IPS-15b (cell line): Measurements from ENCODE around the gene NFKBIA.
A peak's percentile ranks its signal among the peaks of the same experiment; 100 is the strongest.

Experiments
- H3K27me3 ChIP-seq: one replicate; pipeline ENCODE4 v1.6.1; 2013; ENCODE audit warnings: low read length; ENCODE audit not compliant: control insufficient read depth, insufficient read depth
- H3K36me3 ChIP-seq: one replicate; pipeline ENCODE4 v1.6.1; 2013; ENCODE audit warnings: low read length; ENCODE audit not compliant: control insufficient read depth, insufficient read depth
- H3K4me1 ChIP-seq: one replicate; pipeline ENCODE4 v1.6.1; 2013; ENCODE audit warnings: mild to moderate bottlenecking, low read length; ENCODE audit not compliant: control insufficient read depth, insufficient read depth
- H3K4me3 ChIP-seq: one replicate; pipeline ENCODE4 v1.5.1; 2013; ENCODE audit warnings: low read depth, low read length
- H3K9ac ChIP-seq: one replicate; pipeline ENCODE4 v1.6.1; 2013; ENCODE audit warnings: low read depth, mild to moderate bottlenecking, low read length
- H3K9me3 ChIP-seq: one replicate; pipeline ENCODE4 v1.6.1; 2013; ENCODE audit warnings: mild to moderate bottlenecking, low read length; ENCODE audit not compliant: control insufficient read depth, insufficient read depth

NFKBIA gene

GRCh38 chr14:35406506-35407305, 2.2 kb upstream of the NFKBIA start:
- H3K4me1 ChIP-seq, result peaks cover 15% of the 10 kb centered on the region
- no peak overlapping the region for H3K4me3 ChIP-seq
- H3K9me3 ChIP-seq, result no peaks in the 10 kb centered on the region
- H3K27me3 ChIP-seq, result no peaks in the 10 kb centered on the region
- H3K9ac ChIP-seq, result no peak overlapping the region
- H3K36me3 ChIP-seq, result peaks cover 16% of the 10 kb centered on the region

GRCh38 chr14:35406090-35406489, 1.5 kb upstream of the NFKBIA start:
- Histone ChIP-seq H3K4me3 (no peak overlapping the region), H3K36me3 (peaks cover 21% of the 10 kb centered on the region), H3K9me3 (no peaks in the 10 kb centered on the region), H3K27me3 (no peaks in the 10 kb centered on the region), H3K4me1 (peaks cover 15% of the 10 kb centered on the region), H3K9ac (no peak overlapping the region)

DNA sequence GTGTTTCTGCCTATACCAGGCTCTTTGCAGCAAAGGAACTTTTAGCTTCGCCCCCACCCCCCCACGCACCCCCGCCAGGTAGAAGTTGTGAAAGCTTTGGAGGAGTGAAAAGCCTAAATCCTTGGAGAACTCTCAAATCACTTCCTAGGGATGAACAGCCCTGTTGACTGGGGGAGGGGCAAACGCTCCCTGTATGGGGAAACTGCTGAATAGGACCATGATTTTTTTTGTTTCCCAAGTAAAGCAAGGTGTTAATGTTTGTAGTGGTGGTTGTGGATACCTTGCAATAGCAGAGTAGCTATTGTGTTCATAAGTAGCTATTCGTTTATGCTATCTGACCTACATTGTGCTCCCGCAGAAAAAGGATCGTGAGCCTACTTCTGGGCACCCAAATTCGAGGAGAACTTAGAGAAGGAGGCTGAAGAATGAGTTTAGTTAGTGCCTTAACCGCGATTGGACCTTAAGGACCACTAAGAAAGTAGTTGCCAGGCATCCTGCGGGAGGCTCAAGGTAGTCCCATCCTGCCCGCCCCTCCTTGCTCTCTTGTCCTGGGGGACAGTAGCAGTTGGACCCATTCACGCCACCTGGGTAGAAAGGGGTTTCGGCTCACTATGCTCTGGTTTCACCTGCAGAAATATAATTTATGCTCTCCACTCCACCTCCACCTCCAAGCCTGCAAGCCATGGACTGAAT, 901 bp upstream of the NFKBIA start:
- Histone ChIP-seq H3K9me3 (no peaks in the 10 kb centered on the region), H3K4me1 (peaks cover 15% of the 10 kb centered on the region), H3K4me3 (peak overlapping the region; percentile 65), H3K27me3 (no peaks in the 10 kb centered on the region), H3K36me3 (peaks cover 25% of the 10 kb centered on the region), H3K9ac (peak overlapping the region; percentile 77)

DNA sequence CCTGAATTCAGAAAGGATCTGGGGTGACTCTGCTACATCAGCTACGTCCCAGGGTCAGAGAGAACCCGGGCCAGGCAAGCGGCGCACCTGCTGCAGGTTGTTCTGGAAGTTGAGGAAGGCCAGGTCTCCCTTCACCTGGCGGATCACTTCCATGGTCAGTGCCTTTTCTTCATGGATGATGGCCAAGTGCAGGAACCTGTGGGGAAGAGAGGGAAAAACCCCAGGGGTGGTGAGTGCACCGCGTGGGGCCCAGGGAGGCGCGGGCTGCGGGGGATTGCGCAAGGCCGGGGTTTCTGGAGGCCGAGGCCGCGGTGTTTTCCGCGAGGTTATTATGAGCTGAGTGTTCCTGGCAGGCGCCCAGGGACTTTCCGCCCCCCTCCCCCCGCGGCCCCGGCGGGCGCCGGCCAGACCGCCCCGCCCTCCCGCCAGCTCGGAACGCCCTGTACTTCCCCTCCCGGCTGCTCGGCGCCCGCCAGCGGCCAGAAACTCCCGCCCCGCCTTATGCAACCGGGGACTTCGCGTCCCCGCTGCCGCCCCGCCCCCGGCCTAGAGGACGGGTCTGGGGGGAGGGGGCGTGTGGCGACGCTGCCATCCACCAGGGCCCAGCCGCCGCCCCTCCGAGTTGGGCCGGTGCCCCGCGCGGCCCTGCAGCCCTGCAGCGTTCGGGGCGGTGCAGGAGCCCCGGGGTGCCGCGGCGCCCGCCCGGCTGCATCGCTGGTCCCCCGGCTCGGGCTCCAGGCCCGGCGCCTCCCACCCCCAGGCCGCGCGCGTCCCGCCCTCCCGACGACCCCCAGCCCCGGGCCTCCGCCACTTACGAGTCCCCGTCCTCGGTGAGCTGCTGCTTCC, 723 bp downstream of the NFKBIA start:
- H3K9ac ChIP-seq, result peak overlapping the region; percentile 82
- peaks cover 15% of the 10 kb centered on the region for H3K4me1 ChIP-seq
- peaks cover 25% of the 10 kb centered on the region for H3K36me3 ChIP-seq
- H3K4me3 ChIP-seq, result peak overlapping the region; percentile 65
- H3K27me3 ChIP-seq, result no peaks in the 10 kb centered on the region
- no peaks in the 10 kb centered on the region for H3K9me3 ChIP-seq

GRCh38 chr14:35403114-35403602, 1.4 kb downstream of the NFKBIA start:
- Histone ChIP-seq H3K4me1 (peaks cover 18% of the 10 kb centered on the region), H3K4me3 (peak overlapping the region; percentile 63), H3K9ac (peak overlapping the region; percentile 74), H3K27me3 (no peaks in the 10 kb centered on the region), H3K9me3 (no peaks in the 10 kb centered on the region), H3K36me3 (peaks cover 25% of the 10 kb centered on the region)

DNA sequence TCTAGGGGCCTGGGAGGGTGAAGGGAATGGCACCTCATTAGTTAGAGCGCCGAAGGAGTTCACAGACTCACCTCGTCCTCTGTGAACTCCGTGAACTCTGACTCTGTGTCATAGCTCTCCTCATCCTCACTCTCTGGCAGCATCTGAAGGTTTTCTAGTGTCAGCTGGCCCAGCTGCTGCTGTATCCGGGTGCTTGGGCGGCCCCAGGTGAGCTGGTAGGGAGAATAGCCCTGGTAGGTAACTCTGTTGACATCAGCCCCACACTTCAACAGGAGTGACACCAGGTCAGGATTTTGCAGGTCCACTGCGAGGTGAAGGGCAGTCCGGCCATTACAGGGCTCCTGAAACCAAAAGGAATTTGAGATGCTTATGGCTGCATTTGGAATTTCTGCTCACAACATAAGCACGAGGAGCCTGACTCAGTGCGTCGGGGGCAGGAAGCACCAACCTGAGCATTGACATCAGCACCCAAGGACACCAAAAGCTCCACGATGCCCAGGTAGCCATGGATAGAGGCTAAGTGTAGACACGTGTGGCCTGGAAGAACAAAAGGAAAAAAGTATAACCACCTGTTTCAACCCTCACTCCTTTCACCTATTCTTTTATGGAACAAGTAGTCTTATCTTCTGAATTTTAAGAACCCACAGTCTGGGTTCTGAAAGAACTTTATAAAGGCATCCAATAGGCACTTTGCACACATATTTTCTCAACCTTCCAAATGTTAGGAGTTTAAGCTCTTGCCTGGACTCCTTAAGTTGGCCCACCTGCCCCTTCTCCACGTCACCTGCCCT, 2.0 kb downstream of the NFKBIA start:
- no peaks in the 10 kb centered on the region for H3K9me3 ChIP-seq
- H3K4me1 ChIP-seq, result peaks cover 22% of the 10 kb centered on the region
- H3K4me3 ChIP-seq, result peak overlapping the region; percentile 63
- no peaks in the 10 kb centered on the region for H3K27me3 ChIP-seq
- H3K9ac ChIP-seq, result no peak overlapping the region
- peaks cover 25% of the 10 kb centered on the region for H3K36me3 ChIP-seq

DNA sequence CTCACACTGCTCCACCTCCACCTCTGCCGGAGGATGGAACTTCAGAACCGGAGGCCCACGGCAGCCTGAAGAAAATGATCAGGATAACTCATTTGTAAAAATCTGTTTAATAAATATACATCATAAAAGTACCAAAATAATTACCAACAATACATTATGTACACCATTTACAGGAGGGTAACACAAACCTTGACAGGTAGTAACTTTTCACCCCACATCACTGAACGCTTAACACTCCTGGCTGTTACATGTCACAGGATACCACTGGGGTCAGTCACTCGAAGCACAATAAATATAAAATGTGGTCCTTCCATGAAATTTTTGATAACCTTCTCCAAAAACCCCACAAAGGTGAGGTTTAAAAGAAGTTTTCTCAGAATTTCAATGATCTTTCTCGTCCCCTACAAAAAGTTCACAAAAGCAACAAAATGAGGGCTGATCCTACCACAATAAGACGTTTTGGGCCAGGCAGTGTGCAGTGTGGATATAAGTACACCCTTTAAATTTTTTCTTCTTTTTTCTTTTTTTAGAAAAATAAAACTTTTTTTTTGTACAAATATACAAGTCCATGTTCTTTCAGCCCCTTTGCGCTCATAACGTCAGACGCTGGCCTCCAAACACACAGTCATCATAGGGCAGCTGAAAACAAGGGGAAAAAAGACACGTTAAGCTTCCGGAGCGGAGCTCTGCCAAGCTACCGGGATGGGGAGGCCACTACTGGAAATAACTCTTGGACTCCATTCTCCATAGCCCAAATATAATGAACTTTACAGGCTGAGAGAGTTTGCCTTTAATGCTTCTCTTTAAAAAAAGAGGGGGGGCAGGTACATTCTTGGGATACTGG, 2.9 kb downstream of the NFKBIA start:
- Histone ChIP-seq H3K36me3 (peaks cover 25% of the 10 kb centered on the region), H3K4me3 (no peak overlapping the region), H3K4me1 (peaks cover 24% of the 10 kb centered on the region), H3K27me3 (no peaks in the 10 kb centered on the region), H3K9me3 (no peaks in the 10 kb centered on the region), H3K9ac (no peak overlapping the region)

DNA sequence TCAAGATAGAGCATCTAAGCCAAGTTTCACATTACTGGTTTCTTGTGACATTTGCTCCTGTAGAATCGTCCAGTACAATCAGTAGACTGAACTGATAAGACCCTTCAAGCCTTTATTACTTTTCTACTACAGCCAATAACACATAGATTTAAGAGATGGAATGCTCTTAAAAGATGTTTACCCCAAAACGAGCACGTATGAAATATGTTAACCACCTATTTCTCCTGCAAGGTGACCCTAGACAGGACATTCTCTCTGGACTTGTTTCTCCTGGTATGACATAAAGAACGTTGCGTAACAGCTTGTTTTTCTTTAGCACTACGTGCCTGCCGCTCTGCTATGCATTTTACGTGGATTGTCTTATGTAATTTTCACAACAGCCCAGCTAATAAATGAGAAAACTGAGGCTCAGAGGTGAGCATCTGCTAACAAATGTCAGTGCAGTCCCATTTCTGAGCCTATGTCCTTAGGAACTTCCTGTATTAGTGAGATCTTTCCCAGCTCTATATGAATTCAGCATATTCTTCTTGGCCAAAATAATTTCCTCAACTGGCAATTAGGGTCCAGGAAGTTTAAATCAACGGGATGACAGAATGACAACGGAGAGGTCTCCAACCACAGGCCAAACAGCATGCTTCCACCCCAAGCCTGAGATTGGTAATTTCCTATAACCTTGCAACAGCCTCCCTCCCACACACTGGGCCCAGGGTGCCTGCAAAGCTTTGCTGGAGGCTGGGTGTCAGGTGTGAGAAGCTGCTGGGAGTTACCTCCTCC, 3.7 kb downstream of the NFKBIA start:
- Histone ChIP-seq H3K9me3 (no peaks in the 10 kb centered on the region), H3K27me3 (no peaks in the 10 kb centered on the region), H3K9ac (no peak overlapping the region), H3K36me3 (peaks cover 25% of the 10 kb centered on the region), H3K4me1 (peaks cover 19% of the 10 kb centered on the region), H3K4me3 (no peak overlapping the region)

DNA sequence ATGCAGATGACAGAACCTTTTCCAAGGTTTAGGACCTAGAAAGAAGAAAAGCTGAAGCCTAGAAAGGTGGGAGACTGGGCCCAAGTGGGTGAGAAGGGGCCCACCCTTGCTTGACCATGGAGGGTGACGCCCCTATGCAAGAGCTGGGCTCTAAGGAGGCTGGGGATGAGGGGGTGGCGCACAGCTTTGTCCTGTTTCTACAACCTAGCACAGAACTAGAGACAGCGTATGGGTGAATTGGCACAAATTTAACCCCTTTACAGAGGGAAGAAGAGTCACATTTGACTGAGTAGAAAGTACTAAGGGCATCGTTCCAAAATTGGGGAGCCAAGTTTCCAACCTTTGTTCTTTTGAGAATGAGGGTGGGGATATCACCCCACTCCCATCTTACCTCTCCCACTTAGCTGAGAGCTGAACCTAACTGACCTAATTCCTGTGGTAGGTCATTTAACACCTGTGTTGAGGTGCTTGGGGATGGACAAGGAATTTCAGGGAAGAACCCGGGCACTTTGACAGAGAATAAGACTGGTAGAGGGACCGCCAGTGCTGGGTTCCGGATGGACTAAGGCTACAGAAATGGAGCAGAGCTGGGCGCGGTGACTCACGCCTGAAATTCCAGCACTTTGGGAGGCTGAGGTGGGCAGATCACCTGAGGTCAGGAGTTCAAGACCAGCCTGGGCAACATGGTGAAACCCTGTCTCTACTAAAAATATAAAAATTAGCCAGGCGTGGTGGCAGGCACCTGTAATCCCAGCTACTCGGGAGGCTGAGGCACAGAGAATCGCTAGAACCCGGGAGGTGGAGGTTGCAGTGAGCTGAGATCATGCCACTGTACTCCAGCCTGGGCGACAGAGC, 5.2 kb downstream of the NFKBIA start:
- Histone ChIP-seq H3K27me3 (no peaks in the 10 kb centered on the region), H3K9me3 (no peaks in the 10 kb centered on the region), H3K36me3 (peaks cover 25% of the 10 kb centered on the region), H3K4me1 (peaks cover 16% of the 10 kb centered on the region), H3K9ac (no peak overlapping the region), H3K4me3 (no peak overlapping the region)
